ENCODE data around the gene PIGZ. TPM values are rescaled to one million over a fixed set of nuclear protein-coding genes. Genes with fewer than 3 reads are reported as not detected.

Gene PIGZ
- total RNA-seq, 4 donors from 2014 or later: 0.29 to 21.5 (median 2.3) TPM

DNA sequence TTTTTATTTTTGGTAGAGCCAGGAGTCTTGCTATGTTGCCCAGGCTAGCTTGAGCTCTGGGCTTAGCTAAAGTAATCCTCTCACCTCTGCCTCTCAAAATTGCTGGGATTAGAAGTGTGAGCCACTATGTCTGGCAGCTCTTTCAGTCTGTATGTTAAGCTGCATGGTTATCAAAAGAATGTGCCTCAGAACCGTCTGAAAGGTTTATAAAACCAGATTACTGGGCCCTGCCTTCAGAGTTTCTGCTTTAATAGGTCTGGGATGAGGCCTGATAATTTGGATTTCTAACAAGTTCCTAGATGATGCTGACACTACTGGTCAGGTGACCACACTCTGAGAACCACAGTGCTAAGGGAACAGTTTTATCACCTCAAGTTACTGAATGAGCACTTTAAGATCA, 66.3 kb downstream of the PIGZ start:
- H3K4me1 ChIP-seq: no peaks in the 10 kb centered on the region
- no peaks in the 10 kb centered on the region for H3K36me3 ChIP-seq
- H3K27ac ChIP-seq: no peak overlapping the region
- no peak for TF ChIP-seq POLR2A (IDR thresholded peaks at IDR 0.05)
- TF ChIP-seq, protein P1, sequence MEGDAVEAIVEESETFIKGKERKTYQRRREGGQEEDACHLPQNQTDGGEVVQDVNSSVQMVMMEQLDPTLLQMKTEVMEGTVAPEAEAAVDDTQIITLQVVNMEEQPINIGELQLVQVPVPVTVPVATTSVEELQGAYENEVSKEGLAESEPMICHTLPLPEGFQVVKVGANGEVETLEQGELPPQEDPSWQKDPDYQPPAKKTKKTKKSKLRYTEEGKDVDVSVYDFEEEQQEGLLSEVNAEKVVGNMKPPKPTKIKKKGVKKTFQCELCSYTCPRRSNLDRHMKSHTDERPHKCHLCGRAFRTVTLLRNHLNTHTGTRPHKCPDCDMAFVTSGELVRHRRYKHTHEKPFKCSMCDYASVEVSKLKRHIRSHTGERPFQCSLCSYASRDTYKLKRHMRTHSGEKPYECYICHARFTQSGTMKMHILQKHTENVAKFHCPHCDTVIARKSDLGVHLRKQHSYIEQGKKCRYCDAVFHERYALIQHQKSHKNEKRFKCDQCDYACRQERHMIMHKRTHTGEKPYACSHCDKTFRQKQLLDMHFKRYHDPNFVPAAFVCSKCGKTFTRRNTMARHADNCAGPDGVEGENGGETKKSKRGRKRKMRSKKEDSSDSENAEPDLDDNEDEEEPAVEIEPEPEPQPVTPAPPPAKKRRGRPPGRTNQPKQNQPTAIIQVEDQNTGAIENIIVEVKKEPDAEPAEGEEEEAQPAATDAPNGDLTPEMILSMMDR (IDR thresholded peaks at IDR 0.05): no peak
- no peaks in the 10 kb centered on the region for H3K27me3 ChIP-seq
- intact Hi-C loops (cut with DNase I; ENCODE audit: low total_unique reads): no loop called here
- DNase-seq: no peak
- no peak overlapping the region for H3K4me3 ChIP-seq
- no peaks in the 10 kb centered on the region for H3K9me3 ChIP-seq

DNA sequence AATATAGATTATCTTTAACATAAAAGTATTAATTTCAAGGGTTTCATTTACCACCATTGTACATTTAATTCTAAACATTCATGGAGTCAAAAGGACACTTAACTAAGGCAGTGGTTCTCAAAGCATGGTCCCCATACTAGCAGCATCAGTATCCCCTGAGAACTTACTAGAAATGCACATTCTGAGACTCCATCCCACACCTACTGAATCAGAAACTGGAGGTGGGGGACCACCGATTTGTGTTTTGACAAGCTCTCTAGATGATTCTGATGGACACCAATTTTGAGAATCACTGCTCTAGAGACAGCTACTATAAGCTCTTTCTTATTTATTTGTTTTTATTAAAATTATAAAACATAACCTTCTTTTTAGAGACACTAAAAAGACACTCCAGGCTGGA, 66.9 kb downstream of the PIGZ start:
- no peaks in the 10 kb centered on the region for H3K36me3 ChIP-seq

More for the DNA sequence above, 66.9 kb downstream of the PIGZ start:
- no peak overlapping the region for H3K4me3 ChIP-seq
- H3K27ac ChIP-seq: no peak overlapping the region
- TF ChIP-seq, protein P1 (IDR thresholded peaks at IDR 0.05): no peak
- no peak for TF ChIP-seq POLR2A (IDR thresholded peaks at IDR 0.05)
- no peaks in the 10 kb centered on the region for H3K4me1 ChIP-seq
- no peak for DNase-seq
- H3K9me3 ChIP-seq: no peaks in the 10 kb centered on the region
- H3K27me3 ChIP-seq: no peaks in the 10 kb centered on the region
- intact Hi-C loops (cut with DNase I; ENCODE audit: low total_unique reads): no loop called here

Other genes starting within 250 kb of the PIGZ start
- 10 to 100 TPM; 22.1 to 65.8 (median 49.5) TPM for gene PAK2, start 229.0 kb downstream of the PIGZ start, total RNA-seq
- gene SENP5, start 100.9 kb downstream of the PIGZ start, total RNA-seq: 100 to 1,000 TPM in 1 of 4 donors, 10 to 100 TPM in 3; 31.8 to 130 (median 59.6) TPM
- 10 to 100 TPM in 3 of 4 donors, 1 to 10 TPM in 1; 4.1 to 67.2 (median 49.5) TPM for gene NCBP2, start 26.3 kb downstream of the PIGZ start, total RNA-seq
- 10 to 100 TPM in 2 of 4 donors, 1 to 10 TPM in 1, under 1 TPM in 1; 0.77 to 18.0 (median 6.3) TPM for gene MELTF, start 61.0 kb upstream of the PIGZ start, total RNA-seq

Measured in uterus (tissue), 4 donors.